B cell (primary cell): Measurements from ENCODE around the gene STXBP4.

ENCODE experiments used
- EZH2 ChIP-seq: IDR thresholded peaks from 2 replicates; pipeline ENCODE4 v1.6.1; 2012; ENCODE audit warnings: borderline replicate concordance, low read depth, mild to moderate bottlenecking, moderate library complexity, low read length; ENCODE audit not compliant: insufficient read depth, poor library complexity, severe bottlenecking
- TF ChIP-seq, protein P1 (sequence below): fragments of 200-600 bp; IDR thresholded peaks from one replicate; pipeline ENCODE4 v1.8.0; 2022; ENCODE audit warnings: antibody characterized with exemption, mild to moderate bottlenecking

DNA sequence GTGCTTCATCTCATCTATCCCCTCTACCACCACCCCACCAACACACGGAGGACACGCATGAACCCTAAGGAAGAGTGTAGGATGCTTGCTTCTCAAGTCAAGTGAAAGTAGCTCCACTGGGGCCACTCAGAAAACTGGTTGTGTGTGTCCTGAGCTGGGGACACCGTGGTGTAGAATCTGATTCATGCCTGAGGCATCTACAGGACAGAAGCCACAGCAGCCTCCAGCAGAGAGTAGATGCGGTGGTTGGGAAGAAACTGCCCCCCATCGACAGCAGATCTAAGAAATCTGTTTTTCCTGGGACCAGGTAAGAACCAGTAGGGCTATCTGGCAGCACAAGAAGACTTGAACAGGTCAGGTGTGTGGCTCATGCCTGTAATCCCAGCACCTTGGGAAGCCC is 244.3 kb downstream of the STXBP4 start:
- TF ChIP-seq, protein P1, sequence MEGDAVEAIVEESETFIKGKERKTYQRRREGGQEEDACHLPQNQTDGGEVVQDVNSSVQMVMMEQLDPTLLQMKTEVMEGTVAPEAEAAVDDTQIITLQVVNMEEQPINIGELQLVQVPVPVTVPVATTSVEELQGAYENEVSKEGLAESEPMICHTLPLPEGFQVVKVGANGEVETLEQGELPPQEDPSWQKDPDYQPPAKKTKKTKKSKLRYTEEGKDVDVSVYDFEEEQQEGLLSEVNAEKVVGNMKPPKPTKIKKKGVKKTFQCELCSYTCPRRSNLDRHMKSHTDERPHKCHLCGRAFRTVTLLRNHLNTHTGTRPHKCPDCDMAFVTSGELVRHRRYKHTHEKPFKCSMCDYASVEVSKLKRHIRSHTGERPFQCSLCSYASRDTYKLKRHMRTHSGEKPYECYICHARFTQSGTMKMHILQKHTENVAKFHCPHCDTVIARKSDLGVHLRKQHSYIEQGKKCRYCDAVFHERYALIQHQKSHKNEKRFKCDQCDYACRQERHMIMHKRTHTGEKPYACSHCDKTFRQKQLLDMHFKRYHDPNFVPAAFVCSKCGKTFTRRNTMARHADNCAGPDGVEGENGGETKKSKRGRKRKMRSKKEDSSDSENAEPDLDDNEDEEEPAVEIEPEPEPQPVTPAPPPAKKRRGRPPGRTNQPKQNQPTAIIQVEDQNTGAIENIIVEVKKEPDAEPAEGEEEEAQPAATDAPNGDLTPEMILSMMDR, result no peak
- TF ChIP-seq EZH2, result no peak
